HCT116 (cell line): ENCODE data around the gene RPL14. TPM values are rescaled to one million over a fixed set of nuclear protein-coding genes. Genes with fewer than 3 reads are reported as not detected.

Experiments used
- ATAC-seq: fragments of 200-7000 bp; cut with Tn5 transposase; 2 replicates; pipeline ENCODE4 v1.9.1; 2020; ENCODE audit warnings: mild to moderate bottlenecking, moderate library complexity
- BruUV-seq: library from RNA; stranded (reverse); fragments of 400-500 nt; replicated peaks from 2 replicates; lab custom pipeline; 2021; lab: Mats Ljungman, UMichigan
- CTCF ChIA-PET: fragments of 300-600 bp; sonication (Branson Sonifier 250); formaldehyde crosslinking; loops from one replicate; lab custom pipeline; 2021; ENCODE audit warnings: antibody characterized with exemption; lab: Charles Lee
- POLR2A ChIA-PET: fragments of 300-600, 350-600 bp; sonication (Branson Sonifier 250); formaldehyde crosslinking; loops from one replicate; lab custom pipeline; 2021; ENCODE audit warnings: antibody characterized with exemption; lab: Charles Lee
- RAD21 ChIA-PET, 2 experiments: fragments of 300-600 bp; sonication (Branson Sonifier 250); formaldehyde crosslinking; loops; one replicate each; lab custom pipeline; 2023; ENCODE audit warnings: low total read pairs in 2 of 2; ENCODE audit not compliant: uncharacterized antibody in 2 of 2, unreplicated experiment in 2 of 2, low non-redundant PET in 1 of 2; lab: Charles Lee
- DNase-seq: peaks from one replicate; pipeline ENCODE4 v3.0.0-alpha.2; 2010; ENCODE audit warnings: low read depth, low spot score
- H2AFZ ChIP-seq: fragments of 200-600 bp; shearing (Covaris generic), sonication (generic); 2 replicates; pipeline ENCODE4 v1.6.1; 2017; ENCODE audit warnings: low read depth, mixed run types, mixed read lengths, antibody characterized with exemption, low read length; ENCODE audit not compliant: poor library complexity, severe bottlenecking
- H3K27ac ChIP-seq: 2 replicates; pipeline ENCODE4 v1.5.1; 2012; ENCODE audit warnings: low read depth, low read length
- H3K27me3 ChIP-seq: fragments of 200-600 bp; sonication (generic); 2 replicates; pipeline ENCODE4 v1.6.1; 2016; ENCODE audit warnings: mixed run types, low read length, mixed read lengths; ENCODE audit not compliant: insufficient read depth
- H3K36me3 ChIP-seq, 2 experiments: fragments of 200-500 bp in 1 of 2; fragments of 200-600 bp in 1 of 2; sonication (Bioruptor generic) in 1 of 2; sonication (generic) in 1 of 2; 2 replicates each; pipeline versions ENCODE4 v1.5.1 to v1.6.1; 2014 to 2016; ENCODE audit warnings: low read length in 2 of 2, inconsistent platforms in 1 of 2, mixed read lengths in 1 of 2, mixed run types in 1 of 2; ENCODE audit not compliant: insufficient read depth in 2 of 2, control insufficient read depth in 1 of 2
- H3K4me1 ChIP-seq, 2 experiments: fragments of 200-600 bp in 1 of 2; sonication (generic) in 1 of 2; 2 replicates each; pipeline versions ENCODE4 v1.5.1 to v1.6.1; 2012 to 2017; ENCODE audit warnings: low read length in 2 of 2, inconsistent platforms in 1 of 2, mild to moderate bottlenecking in 1 of 2, mixed read lengths in 1 of 2, mixed run types in 1 of 2, moderate library complexity in 1 of 2; ENCODE audit not compliant: insufficient read depth in 2 of 2, control insufficient read depth in 1 of 2
- H3K4me2 ChIP-seq: fragments of 200-600 bp; sonication (generic); 2 replicates; pipeline ENCODE4 v1.6.1; 2017; ENCODE audit warnings: mixed run types, low read length, mixed read lengths
- H3K4me3 ChIP-seq, 2 experiments: fragments of 200-600 bp in 1 of 2; sonication (generic) in 1 of 2; replicated peaks in 1 of 2; 2 replicates each; pipeline ENCODE4 v1.5.1; 2011 to 2016; ENCODE audit warnings: low read length in 2 of 2, control low read depth in 1 of 2, low read depth in 1 of 2, mild to moderate bottlenecking in 1 of 2, mixed read lengths in 1 of 2, mixed run types in 1 of 2
- H3K79me2 ChIP-seq: fragments of 200-600 bp; sonication (generic); 2 replicates; pipeline ENCODE4 v1.6.1; 2017; ENCODE audit warnings: mild to moderate bottlenecking, mixed run types, low read length, moderate library complexity, mixed read lengths; ENCODE audit not compliant: insufficient read depth
- H3K9ac ChIP-seq: fragments of 200-600 bp; sonication (generic); 2 replicates; pipeline ENCODE4 v1.6.1; 2016; ENCODE audit warnings: low read length, mixed read lengths
- H3K9me2 ChIP-seq: fragments of 200-600 bp; sonication (generic), shearing (Covaris generic); 2 replicates; pipeline ENCODE4 v1.6.1; 2017; ENCODE audit warnings: mixed run types, mild to moderate bottlenecking, moderate library complexity; ENCODE audit not compliant: insufficient read depth
- H3K9me3 ChIP-seq, 2 experiments: fragments of 200-500 bp in 1 of 2; fragments of 200-600 bp in 1 of 2; sonication (Bioruptor generic) in 1 of 2; sonication (generic) in 1 of 2; 2 replicates each; pipeline ENCODE4 v1.6.1; 2014 to 2017; ENCODE audit warnings: low read length in 2 of 2, mixed read lengths in 2 of 2, inconsistent platforms in 1 of 2, low read depth in 1 of 2, mild to moderate bottlenecking in 1 of 2, mixed run types in 1 of 2, moderate library complexity in 1 of 2; ENCODE audit not compliant: control insufficient read depth in 1 of 2, insufficient read depth in 1 of 2
- H4K20me1 ChIP-seq: fragments of 200-600 bp; sonication (generic), shearing (Covaris generic); 2 replicates; pipeline ENCODE4 v1.6.1; 2017; ENCODE audit warnings: mixed run types, mild to moderate bottlenecking, moderate library complexity; ENCODE audit not compliant: insufficient read depth
- CEBPB ChIP-seq: IDR thresholded peaks from 2 replicates; pipeline ENCODE4 v1.6.1; 2012; ENCODE audit warnings: low read depth
- EZH2 ChIP-seq: fragments of 200-600 bp; sonication (generic); IDR thresholded peaks from 2 replicates; pipeline ENCODE4 v1.6.1; 2017; ENCODE audit warnings: antibody characterized with exemption, mixed run types
- EZH2phosphoT487 ChIP-seq: fragments of 200-600 bp; IDR thresholded peaks from 2 replicates; pipeline ENCODE4 v1.6.1; 2018; ENCODE audit warnings: antibody characterized with exemption, borderline replicate concordance
- RAD21 ChIP-seq: IDR thresholded peaks from 2 replicates; pipeline ENCODE4 v1.6.1; 2012; ENCODE audit warnings: low read depth, mild to moderate bottlenecking
- SIN3A ChIP-seq: IDR thresholded peaks from 2 replicates; pipeline ENCODE4 v1.6.1; 2012; ENCODE audit warnings: low read depth
- SRF ChIP-seq: IDR thresholded peaks from 2 replicates; pipeline ENCODE4 v1.6.1; 2012; ENCODE audit warnings: low read depth
- YY1 ChIP-seq: IDR thresholded peaks from 2 replicates; pipeline ENCODE4 v1.6.1; 2011; ENCODE audit warnings: low read length, low read depth, moderate library complexity, mild to moderate bottlenecking; ENCODE audit not compliant: insufficient replicate concordance; ENCODE audit errors: extremely low read depth
- ZFX ChIP-seq: fragments of 450-650 bp; IDR thresholded peaks from 2 replicates; pipeline ENCODE4 v1.6.1; 2017
- intact Hi-C: fragments of 100-400 bp; cut with micrococcal nuclease; formaldehyde crosslinking; loops from 2 replicates; pipeline ENCODE4 v1.10.0; 2022
- total RNA-seq: library from RNA; stranded (reverse); gene quantifications from one replicate; pipeline ENCODE4 v1.2.1, GENCODE V29; 2021; ENCODE audit not compliant: unreplicated experiment
- TF ChIP-seq, protein P1 (sequence below): IDR thresholded peaks from 2 replicates; pipeline ENCODE4 v1.6.1; 2012
- TF ChIP-seq, protein P2 (sequence below): IDR thresholded peaks from 2 replicates; pipeline ENCODE4 v1.6.1; 2012
- TF ChIP-seq, protein P3 (sequence below): IDR thresholded peaks from 2 replicates; pipeline ENCODE4 v1.6.1; 2011; ENCODE audit warnings: mild to moderate bottlenecking, low read length, moderate library complexity; ENCODE audit not compliant: insufficient replicate concordance; ENCODE audit errors: extremely low read depth
- TF ChIP-seq, protein P4 (sequence below), 3 experiments: fragments of 200-600 bp in 1 of 3; sonication (generic) in 1 of 3; IDR thresholded peaks in 2 of 3; conservative IDR thresholded peaks in 1 of 3; 2 replicates each; pipeline ENCODE4 v1.5.1; 2012 to 2017; ENCODE audit warnings: low read depth in 2 of 3, low read length in 2 of 3, antibody characterized with exemption in 1 of 3, borderline replicate concordance in 1 of 3, control low read depth in 1 of 3, mild to moderate bottlenecking in 1 of 3, mixed read lengths in 1 of 3, mixed run types in 1 of 3, moderate library complexity in 1 of 3; ENCODE audit not compliant: insufficient read depth in 1 of 3

Gene RPL14
- total RNA-seq, 1 experiment from 2014 or later = 2,938 TPM

DNA sequence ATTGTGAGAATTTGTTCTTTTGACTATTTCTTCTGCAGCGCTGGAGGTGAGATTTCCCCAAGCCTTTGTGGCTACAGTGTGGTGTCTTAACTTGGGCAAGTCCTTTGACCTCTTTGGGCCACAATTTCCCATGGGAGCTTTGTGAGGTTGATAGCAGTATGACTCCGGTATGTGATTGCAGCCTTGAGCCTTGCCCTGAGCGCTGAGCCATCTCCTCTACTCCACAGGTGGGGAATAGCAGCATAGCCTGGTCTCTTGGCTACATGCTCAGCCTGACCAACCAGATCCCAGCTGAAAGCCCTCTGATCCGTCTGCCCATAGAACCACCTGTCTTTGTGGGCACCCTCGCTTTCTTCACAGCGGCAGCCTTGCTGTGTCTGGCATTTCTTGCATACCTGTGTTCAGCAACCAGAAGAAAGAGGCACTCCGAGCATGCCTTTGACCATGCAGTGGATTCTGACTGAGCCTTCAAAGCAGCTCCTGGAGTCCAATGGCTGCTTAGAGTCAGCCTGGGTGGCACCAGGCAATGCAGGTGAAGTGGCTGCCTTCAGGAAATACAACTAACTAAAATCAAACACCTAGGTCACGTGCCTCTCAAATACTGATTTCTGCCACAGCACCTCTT is 30.0 kb upstream of the RPL14 start (continued):
- TF ChIP-seq YY1 = no peak
- no peak for TF ChIP-seq EZH2phosphoT487
- TF ChIP-seq, protein P1, sequence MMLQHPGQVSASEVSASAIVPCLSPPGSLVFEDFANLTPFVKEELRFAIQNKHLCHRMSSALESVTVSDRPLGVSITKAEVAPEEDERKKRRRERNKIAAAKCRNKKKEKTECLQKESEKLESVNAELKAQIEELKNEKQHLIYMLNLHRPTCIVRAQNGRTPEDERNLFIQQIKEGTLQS = no peak
- TF ChIP-seq ZFX = no peak
- TF ChIP-seq, protein P2, sequence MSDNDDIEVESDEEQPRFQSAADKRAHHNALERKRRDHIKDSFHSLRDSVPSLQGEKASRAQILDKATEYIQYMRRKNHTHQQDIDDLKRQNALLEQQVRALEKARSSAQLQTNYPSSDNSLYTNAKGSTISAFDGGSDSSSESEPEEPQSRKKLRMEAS = no peak
- no peak for TF ChIP-seq SIN3A
- TF ChIP-seq RAD21 = no peak
- TF ChIP-seq CEBPB = no peak

DNA sequence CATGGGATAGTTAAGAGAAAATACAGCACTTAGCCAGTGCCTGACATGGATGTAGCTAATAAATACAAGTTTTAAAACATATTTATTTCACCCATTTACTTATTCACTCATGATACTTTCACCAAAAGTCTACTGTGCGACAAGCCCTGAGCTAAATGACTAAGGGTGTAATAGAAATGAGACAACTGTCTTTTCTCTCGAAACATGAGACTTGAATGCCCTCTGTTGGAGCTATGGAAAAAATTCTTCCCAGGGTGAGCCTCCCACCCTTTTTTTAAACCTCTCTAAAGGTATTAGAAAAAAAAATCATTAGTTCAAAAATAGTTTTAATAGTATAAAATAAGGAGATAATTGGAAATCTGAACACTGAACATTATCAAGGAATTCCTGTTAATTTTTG is 24.3 kb upstream of the RPL14 start:
- no peaks in the 10 kb centered on the region for H3K4me1 ChIP-seq
- TF ChIP-seq RAD21 (peak; percentile 51; the same call in 1 of the 2 replicates), SRF (no peak), EZH2 (no peak)
- TF ChIP-seq, protein P3, sequence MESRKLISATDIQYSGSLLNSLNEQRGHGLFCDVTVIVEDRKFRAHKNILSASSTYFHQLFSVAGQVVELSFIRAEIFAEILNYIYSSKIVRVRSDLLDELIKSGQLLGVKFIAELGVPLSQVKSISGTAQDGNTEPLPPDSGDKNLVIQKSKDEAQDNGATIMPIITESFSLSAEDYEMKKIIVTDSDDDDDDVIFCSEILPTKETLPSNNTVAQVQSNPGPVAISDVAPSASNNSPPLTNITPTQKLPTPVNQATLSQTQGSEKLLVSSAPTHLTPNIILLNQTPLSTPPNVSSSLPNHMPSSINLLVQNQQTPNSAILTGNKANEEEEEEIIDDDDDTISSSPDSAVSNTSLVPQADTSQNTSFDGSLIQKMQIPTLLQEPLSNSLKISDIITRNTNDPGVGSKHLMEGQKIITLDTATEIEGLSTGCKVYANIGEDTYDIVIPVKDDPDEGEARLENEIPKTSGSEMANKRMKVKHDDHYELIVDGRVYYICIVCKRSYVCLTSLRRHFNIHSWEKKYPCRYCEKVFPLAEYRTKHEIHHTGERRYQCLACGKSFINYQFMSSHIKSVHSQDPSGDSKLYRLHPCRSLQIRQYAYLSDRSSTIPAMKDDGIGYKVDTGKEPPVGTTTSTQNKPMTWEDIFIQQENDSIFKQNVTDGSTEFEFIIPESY = no peak
- TF ChIP-seq, protein P4, sequence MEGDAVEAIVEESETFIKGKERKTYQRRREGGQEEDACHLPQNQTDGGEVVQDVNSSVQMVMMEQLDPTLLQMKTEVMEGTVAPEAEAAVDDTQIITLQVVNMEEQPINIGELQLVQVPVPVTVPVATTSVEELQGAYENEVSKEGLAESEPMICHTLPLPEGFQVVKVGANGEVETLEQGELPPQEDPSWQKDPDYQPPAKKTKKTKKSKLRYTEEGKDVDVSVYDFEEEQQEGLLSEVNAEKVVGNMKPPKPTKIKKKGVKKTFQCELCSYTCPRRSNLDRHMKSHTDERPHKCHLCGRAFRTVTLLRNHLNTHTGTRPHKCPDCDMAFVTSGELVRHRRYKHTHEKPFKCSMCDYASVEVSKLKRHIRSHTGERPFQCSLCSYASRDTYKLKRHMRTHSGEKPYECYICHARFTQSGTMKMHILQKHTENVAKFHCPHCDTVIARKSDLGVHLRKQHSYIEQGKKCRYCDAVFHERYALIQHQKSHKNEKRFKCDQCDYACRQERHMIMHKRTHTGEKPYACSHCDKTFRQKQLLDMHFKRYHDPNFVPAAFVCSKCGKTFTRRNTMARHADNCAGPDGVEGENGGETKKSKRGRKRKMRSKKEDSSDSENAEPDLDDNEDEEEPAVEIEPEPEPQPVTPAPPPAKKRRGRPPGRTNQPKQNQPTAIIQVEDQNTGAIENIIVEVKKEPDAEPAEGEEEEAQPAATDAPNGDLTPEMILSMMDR (IDR thresholded peaks at IDR 0.05 in 2 of 3, conservative IDR thresholded peaks at IDR 0.05 in 1 of 3; ENCODE audit: borderline replicate concordance in 1 of 3, insufficient read depth in 1 of 3, low read depth in 2 of 3, low read length in 2 of 3) = peak in 1 of 3 experiments; percentile 20; a peak in 2 of 6 replicates
- TF ChIP-seq, all 23 proteins: peak for 2
- no peak overlapping the region for H3K4me3 ChIP-seq
- H4K20me1 ChIP-seq = no peaks in the 10 kb centered on the region
- RAD21 ChIA-PET = no interaction called here
- H3K9me3 ChIP-seq = no peaks in the 10 kb centered on the region
- POLR2A ChIA-PET = no interaction called here
- H3K79me2 ChIP-seq = no peaks in the 10 kb centered on the region
- ATAC-seq = no peak
- no peak overlapping the region for H2AFZ ChIP-seq
- no peaks in the 10 kb centered on the region for H3K27me3 ChIP-seq
- no peak overlapping the region for H3K9ac ChIP-seq
- intact Hi-C loops = loop anchor here (5.0 to 10.0 kb wide), 2 partner anchors 100 to 238 kb away; no protein-coding TSS in a partner anchor
- BruUV-seq = no TSS peak
- no peak overlapping the region for H3K27ac ChIP-seq
- no peak for DNase-seq
- no peaks in the 10 kb centered on the region for H3K36me3 ChIP-seq
- no peaks in the 10 kb centered on the region for H3K9me2 ChIP-seq
- CTCF ChIA-PET = interaction anchor here (0.9 to 1.1 kb wide), 2 partner anchors 106 to 116 kb away, joined by 3 to 4 read pairs; no protein-coding TSS in a partner anchor
- H3K4me2 ChIP-seq = no peak overlapping the region
